GM18870 (cell line): ENCODE data around the gene IGF2R.
"Not testable (repeated sequence)": the region's sequence is repeated elsewhere in the genome, so short reads cannot be mapped to it uniquely, and the experiment has no call there.

Source experiments
- ATAC-seq: cut with Tn5 transposase; IDR thresholded peaks from one replicate; pipeline ENCODE4 v1.9.1; 2021; ENCODE audit warnings: moderate library complexity; ENCODE audit not compliant: unreplicated experiment

IGF2R gene

GRCh38 chr6:160133441-160134336, 164.8 kb downstream of the IGF2R start:
- no peak for ATAC-seq

GRCh38 chr6:160134337-160134751, 165.5 kb downstream of the IGF2R start:
- ATAC-seq: not testable (repeated sequence)

- no peak for ATAC-seq
Measured at GRCh38 chr6:160134779-160135547, 166.1 kb downstream of the IGF2R start.

- no peak for ATAC-seq
Measured at GRCh38 chr6:160135907-160136655, 167.2 kb downstream of the IGF2R start.

GRCh38 chr6:160137130-160137988, 168.5 kb downstream of the IGF2R start:
- ATAC-seq: no peak

- peak; percentile 81 for ATAC-seq
Measured at GRCh38 chr6:160137989-160138835, 169.3 kb downstream of the IGF2R start.

GRCh38 chr6:160138839-160139419, 170.0 kb downstream of the IGF2R start:
- ATAC-seq: no peak

GRCh38 chr6:160139420-160139851, 170.6 kb downstream of the IGF2R start:
- no peak for ATAC-seq

GRCh38 chr6:160140493-160140892, 171.6 kb downstream of the IGF2R start:
- ATAC-seq: not testable (repeated sequence)

GRCh38 chr6:160141001-160141726, 172.3 kb downstream of the IGF2R start:
- no peak for ATAC-seq

- ATAC-seq: no peak
Measured at GRCh38 chr6:160142115-160142715, 173.3 kb downstream of the IGF2R start.

- ATAC-seq: no peak
Measured at GRCh38 chr6:160146454-160147145, 177.7 kb downstream of the IGF2R start.

GRCh38 chr6:160147146-160147536, 178.3 kb downstream of the IGF2R start:
- ATAC-seq: no peak

GRCh38 chr6:160154471-160154870, 185.6 kb downstream of the IGF2R start:
- ATAC-seq: no peak

- no peak for ATAC-seq
Measured at GRCh38 chr6:160156842-160157241, 188.0 kb downstream of the IGF2R start.

- no peak for ATAC-seq
Measured at GRCh38 chr6:160160450-160160849, 191.6 kb downstream of the IGF2R start.
